SJSA1 (cell line): ENCODE measurements around the gene CDC42EP4. TPM values are rescaled to one million over a fixed set of nuclear protein-coding genes. Genes with fewer than 3 reads are reported as not detected.

Experiments used
- DNase-seq, 2 experiments: peaks; one replicate each; pipeline ENCODE4 v3.0.0-alpha.2; 2015 to 2020; ENCODE audit warnings: low spot score in 2 of 2, low read depth in 1 of 2
- H3K27ac ChIP-seq: fragments of 250-450 bp; sonication (Bioruptor Pico); 2 replicates; pipeline ENCODE4 v1.5.1; 2020; ENCODE audit warnings: mild to moderate bottlenecking, moderate library complexity
- H3K27me3 ChIP-seq: fragments of 250-450 bp; sonication (Bioruptor Pico); replicated peaks from 2 replicates; pipeline ENCODE4 v1.5.1; 2020; ENCODE audit warnings: mild to moderate bottlenecking, moderate library complexity
- H3K36me3 ChIP-seq: fragments of 250-450 bp; sonication (Bioruptor Pico); 2 replicates; pipeline ENCODE4 v1.5.1; 2020; ENCODE audit warnings: mild to moderate bottlenecking
- H3K4me1 ChIP-seq: fragments of 250-450 bp; sonication (Bioruptor Pico); replicated peaks from 2 replicates; pipeline ENCODE4 v1.6.1; 2021; ENCODE audit warnings: mild to moderate bottlenecking
- H3K4me3 ChIP-seq: fragments of 250-450 bp; sonication (Bioruptor Pico); 2 replicates; pipeline ENCODE4 v1.5.1; 2020; ENCODE audit warnings: mild to moderate bottlenecking
- H3K9me3 ChIP-seq: fragments of 250-450 bp; sonication (Bioruptor Pico); replicated peaks from 2 replicates; pipeline ENCODE4 v1.5.1; 2020; ENCODE audit warnings: mild to moderate bottlenecking
- total RNA-seq: library from RNA; depleted of rRNA; stranded (reverse); fragments of >200 nt; shearing (Covaris generic); gene quantifications from 2 replicates; pipeline ENCODE4 v1.2.3, GENCODE V29; 2014

CDC42EP4 gene
- total RNA-seq, 1 experiment from 2014 or later = 76.1 TPM

DNA sequence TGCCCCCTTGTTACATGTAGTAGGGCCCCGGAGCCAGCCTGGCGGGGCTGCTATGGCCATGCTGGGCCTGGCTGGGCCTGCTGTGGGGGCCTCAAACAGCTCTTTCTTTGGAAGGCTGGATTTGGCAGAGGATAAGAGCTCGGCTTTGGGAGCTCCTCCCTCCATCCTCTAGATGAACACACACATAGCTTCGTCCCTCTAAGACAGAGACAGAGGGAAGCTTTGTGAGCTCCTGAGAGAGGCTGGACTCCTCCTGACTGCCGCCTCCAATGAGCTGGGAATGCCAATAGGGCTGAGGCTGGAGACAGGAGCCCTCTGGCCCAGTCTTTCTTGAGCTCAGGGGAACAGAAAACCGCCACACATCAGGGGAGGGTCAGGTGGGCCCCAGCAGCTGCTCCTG is 37.3 kb upstream of the CDC42EP4 start:
- DNase-seq = no peak
- Histone ChIP-seq H3K27me3 (no peaks in the 10 kb centered on the region), H3K4me1 (peaks cover 13% of the 10 kb centered on the region), H3K4me3 (no peak overlapping the region), H3K27ac (no peak overlapping the region), H3K36me3 (no peaks in the 10 kb centered on the region), H3K9me3 (no peaks in the 10 kb centered on the region)

DNA sequence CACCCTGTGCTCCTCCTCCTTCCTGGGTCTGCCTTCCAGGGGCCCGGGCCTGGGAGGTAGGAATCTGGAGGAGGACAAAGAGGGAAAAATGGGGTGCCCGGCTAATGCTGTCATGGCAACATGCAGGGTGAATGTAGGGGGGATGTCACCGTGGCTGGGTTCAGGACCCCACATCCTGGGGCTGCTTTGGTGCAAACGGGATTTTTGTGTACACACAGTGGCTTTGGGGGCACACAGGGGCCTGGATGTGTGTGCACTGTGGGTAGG is 37.0 kb upstream of the CDC42EP4 start:
- H3K27me3 ChIP-seq = no peaks in the 10 kb centered on the region
- H3K4me1 ChIP-seq = peaks cover 17% of the 10 kb centered on the region
- H3K27ac ChIP-seq = no peak overlapping the region
- H3K4me3 ChIP-seq = no peak overlapping the region
- no peak for DNase-seq
- H3K36me3 ChIP-seq = no peaks in the 10 kb centered on the region
- H3K9me3 ChIP-seq = no peaks in the 10 kb centered on the region

DNA sequence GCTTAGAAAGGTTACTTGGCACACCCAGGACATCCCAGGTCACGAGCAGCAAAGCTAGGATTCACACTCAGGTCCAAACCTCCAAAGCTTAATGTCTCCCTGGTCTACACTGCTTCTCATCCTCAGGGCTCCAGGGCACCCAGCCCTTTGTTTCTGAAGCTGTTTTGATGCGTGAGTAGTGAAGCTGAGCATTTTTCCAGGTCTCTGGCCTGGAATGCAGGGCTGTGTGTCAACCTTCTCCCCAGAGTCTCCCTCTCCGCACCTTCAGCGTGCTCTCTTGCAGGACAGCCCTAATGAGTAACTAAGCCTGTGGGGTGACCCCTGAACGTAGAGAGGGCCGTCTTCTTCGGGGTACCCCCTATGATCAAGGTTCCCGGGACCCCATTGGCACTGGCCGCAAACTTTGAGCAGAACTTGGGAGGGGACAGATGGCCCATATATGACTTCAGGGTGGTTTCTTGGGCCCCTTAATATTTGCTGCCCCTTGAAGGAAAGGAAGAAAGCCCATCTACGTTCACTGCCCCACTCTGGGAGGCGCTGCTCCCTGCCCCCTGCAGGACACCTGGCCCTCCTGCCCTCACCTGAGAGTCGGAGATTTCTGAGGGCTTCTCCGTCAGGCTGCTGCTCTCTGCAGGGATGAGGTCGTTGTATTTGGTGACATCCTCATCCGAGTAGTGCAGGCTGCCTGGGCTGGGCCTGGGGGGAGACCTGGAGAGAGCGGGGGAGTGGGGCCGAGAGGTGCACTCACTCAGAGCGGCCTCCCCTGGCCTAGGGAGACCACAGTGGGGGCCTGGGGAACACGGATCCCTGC is 36.4 kb upstream of the CDC42EP4 start:
- Histone ChIP-seq H3K4me1 (peaks cover 22% of the 10 kb centered on the region), H3K27me3 (no peaks in the 10 kb centered on the region), H3K9me3 (no peaks in the 10 kb centered on the region), H3K36me3 (no peaks in the 10 kb centered on the region), H3K27ac (no peak overlapping the region), H3K4me3 (no peak overlapping the region)
- DNase-seq = no peak

DNA sequence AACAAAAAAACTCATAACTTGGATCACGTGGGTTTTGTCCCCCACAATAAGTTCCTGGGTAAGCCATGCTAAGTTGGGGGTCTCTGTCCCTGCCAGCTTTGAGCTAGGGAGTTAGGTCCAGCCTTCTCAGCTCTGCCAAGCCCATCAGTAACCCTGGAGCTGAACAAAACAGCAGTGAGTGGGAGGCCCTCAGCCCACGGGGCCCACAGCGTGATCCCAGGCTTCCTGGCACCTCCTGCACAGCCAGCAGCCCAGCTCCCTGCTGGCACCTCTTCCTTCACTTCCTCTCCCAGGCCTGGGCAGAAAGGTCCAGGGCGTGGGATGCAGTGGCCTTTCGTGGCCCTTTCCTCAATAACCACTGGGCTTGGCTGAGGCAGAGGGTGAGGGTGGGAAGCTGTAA is 35.5 kb upstream of the CDC42EP4 start:
- peaks cover 31% of the 10 kb centered on the region for H3K4me1 ChIP-seq
- no peak overlapping the region for H3K4me3 ChIP-seq
- H3K27me3 ChIP-seq = no peaks in the 10 kb centered on the region
- no peak overlapping the region for H3K27ac ChIP-seq
- no peaks in the 10 kb centered on the region for H3K36me3 ChIP-seq
- DNase-seq = no peak
- H3K9me3 ChIP-seq = no peaks in the 10 kb centered on the region

DNA sequence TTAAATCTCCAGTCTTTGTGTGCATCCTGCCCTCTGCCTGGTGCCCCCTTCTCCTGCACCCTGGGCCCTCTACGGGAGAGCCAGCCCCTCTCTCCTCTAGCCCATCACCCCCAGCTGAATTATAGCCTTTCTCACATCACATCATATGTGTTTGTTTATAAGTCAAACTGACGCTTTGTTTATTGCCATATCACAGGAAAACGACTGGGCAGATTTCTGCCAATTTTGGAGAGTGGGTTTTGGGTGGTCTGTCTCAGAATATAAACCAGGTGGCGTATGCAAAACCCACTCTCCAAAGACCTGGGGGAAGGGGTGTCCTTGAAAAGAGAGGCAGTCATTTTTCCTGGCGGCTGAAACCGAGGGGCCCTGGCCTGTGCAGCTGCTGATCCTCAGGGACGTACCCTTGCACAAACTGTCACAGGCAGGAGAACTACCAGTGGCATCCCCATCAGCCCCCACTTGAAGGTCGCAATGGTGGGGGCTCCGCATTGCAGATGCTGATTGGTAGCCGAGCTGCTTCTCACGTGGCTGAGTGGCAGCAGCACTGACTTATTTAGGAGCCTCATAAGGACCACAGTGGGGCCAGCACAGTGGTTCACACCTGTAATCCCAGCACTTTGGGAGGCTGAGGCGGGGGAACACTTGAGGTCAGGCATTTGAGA is 34.8 kb upstream of the CDC42EP4 start:
- no peaks in the 10 kb centered on the region for H3K9me3 ChIP-seq
- H3K4me3 ChIP-seq = no peak overlapping the region
- no peaks in the 10 kb centered on the region for H3K27me3 ChIP-seq
- no peak overlapping the region for H3K27ac ChIP-seq
- no peaks in the 10 kb centered on the region for H3K36me3 ChIP-seq
- DNase-seq = no peak
- peaks cover 38% of the 10 kb centered on the region for H3K4me1 ChIP-seq

DNA sequence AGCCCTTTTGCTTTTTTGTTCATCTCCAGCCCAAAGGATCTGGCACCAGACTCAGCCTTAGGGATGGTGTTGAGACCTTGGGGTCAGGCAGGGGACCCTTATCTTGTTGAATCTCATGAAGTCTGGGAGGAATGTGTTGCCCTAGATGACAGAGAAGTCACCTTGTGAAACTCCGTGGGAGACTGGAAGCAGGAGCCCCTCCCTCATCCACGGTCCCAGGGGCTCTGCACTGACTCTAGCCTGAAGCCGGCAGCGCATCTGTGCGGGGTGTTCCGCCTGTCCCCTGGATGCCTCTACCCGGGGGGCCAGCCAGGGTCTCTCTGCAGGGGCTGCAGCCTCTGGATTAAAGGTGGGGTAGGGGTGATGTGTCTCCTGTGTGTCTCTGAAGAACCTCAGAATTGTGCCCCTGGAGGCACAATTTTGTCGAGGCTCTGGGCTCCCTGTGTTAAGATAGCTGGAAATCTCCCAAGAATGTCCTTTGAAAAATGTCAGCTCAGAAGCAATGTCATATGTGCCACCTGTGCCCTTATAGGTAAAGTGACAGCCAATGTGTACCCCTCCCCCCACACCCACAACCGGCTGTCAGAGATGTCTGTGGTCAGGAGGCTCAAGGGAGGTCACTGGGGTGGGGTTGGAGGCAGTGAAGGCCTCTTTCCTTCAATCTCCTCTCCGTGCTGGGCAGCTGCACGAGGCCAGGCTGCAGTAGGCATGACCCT is 32.1 kb upstream of the CDC42EP4 start:
- H3K4me1 ChIP-seq = peaks cover 60% of the 10 kb centered on the region
- no peaks in the 10 kb centered on the region for H3K9me3 ChIP-seq
- no peak for DNase-seq
- H3K27me3 ChIP-seq = no peaks in the 10 kb centered on the region
- peak overlapping the region; percentile 92 for H3K27ac ChIP-seq
- no peak overlapping the region for H3K4me3 ChIP-seq
- no peaks in the 10 kb centered on the region for H3K36me3 ChIP-seq

DNA sequence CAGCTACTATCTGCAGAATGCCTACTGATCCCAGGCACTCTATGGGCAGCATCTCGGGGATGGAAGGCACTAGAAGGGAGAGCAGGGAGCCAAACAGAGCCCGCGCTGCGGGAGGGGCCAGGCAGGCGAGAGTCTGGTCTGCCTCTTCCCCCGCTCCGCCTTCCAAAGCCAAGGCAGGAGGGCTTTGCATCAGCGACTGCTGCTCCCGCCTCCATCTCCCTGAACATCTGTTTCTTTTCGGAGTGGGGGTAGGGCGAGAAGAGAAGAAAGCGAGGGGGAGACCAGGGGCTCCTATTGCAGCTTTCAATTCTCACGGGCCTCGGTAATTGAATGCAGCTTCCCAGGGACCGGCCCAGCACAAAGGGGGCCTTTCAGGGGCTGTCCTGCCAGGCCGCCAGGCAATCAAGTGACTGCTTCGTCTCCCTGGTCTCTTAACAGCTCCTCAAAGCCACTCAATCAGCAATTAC is 31.4 kb upstream of the CDC42EP4 start:
- peaks cover 67% of the 10 kb centered on the region for H3K4me1 ChIP-seq

DNA sequence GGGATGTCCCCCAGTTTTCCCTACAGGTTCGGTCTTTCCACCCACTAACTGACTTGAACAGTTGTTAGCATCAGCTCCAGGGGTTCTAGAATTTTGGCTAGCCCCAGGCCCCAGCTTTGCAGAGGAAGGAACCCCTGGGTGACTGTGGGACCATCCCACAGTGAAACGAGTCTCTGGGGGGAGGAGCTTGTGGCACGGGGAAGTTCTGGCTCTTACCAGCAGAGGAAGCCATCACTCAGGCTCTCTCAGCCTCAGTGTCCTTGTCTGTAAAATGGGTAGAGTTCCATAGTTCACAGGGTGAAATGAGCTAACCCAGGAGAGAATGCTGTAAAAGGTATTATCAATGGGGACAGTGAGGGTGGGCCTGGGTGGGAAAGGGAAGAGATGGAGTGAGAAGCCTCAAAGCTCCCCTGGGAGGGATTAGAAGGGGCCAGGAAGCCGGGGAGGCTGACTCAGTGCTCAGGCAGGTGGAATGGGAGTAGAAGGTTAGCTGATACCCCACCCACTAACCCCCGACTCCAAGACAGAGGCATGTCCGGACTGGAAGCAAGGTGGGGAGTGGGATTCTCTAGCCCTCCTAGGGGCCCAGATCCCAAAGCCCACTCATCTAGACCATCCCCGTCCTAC is 30.9 kb upstream of the CDC42EP4 start:
- DNase-seq = peak; percentile 95 to 96
- Histone ChIP-seq H3K4me3 (peak overlapping the region; percentile 2), H3K9me3 (no peaks in the 10 kb centered on the region), H3K27me3 (no peaks in the 10 kb centered on the region), H3K27ac (peak overlapping the region; percentile 92), H3K36me3 (no peaks in the 10 kb centered on the region), H3K4me1 (peaks cover 72% of the 10 kb centered on the region)

More for the DNA sequence above, 31.4 kb upstream of the CDC42EP4 start:
- no peaks in the 10 kb centered on the region for H3K36me3 ChIP-seq
- H3K9me3 ChIP-seq = no peaks in the 10 kb centered on the region
- DNase-seq = peak; percentile 96
- no peaks in the 10 kb centered on the region for H3K27me3 ChIP-seq
- peak overlapping the region; percentile 2 for H3K4me3 ChIP-seq
- H3K27ac ChIP-seq = peak overlapping the region; percentile 92

DNA sequence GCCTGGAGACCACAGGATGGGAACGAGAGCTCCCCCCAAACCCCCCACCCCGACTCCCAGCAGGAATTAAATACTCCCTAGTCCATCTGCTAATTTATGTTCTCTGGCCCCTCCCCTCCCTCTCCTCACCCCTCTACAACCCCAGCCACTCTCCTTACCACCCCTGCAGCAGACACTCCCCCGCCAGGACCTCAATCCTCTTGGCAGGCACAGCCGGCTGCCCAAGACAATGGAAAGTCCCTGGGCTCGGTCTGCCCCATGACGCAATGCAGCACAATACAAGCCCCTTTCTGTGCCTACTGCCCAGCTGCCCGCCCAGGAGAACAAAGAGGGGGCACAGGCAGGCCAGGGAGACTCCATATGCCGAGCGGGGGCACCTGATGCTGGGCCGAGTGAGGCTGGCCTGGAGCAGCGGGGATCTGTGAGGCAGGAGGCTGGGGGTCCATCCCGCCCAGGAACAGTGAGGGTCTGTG is 30.3 kb upstream of the CDC42EP4 start:
- peak overlapping the region; percentile 92 for H3K27ac ChIP-seq
- H3K27me3 ChIP-seq = no peaks in the 10 kb centered on the region
- H3K36me3 ChIP-seq = no peaks in the 10 kb centered on the region
- peak; percentile 94 to 98 for DNase-seq
- peaks cover 78% of the 10 kb centered on the region for H3K4me1 ChIP-seq
- H3K4me3 ChIP-seq = no peak overlapping the region
- no peaks in the 10 kb centered on the region for H3K9me3 ChIP-seq

DNA sequence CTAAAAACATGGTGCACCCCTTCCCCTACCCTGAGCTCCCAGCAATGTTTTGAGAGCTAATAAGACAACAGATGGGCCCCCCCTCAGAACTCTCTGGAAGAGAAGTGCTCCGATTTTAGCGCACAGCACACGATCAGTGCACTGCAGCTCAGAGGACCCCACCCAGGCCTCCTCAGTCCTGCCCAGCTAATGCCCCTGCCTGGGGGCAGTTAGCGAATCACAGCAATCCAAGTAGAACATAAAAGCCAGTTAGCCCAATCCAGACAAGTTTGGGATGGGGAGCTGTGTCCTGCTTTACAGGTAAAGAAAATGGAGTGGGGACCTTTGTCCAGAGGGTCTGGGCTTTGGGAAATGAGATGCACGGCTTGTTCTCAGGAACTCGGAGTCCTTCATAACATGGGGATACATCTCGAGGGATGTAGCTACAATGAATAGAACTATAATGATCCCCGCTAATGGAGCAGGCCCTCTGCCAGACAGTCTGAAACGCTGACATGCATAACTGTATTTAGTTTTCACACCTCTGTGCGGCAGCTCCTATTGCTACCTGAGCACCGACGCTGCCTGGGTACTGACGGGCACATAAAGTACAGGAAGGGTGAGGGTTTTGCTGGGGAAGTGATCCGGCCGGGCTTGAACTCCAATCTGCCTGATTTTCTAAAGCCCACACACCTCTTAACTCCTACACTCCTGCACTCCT is 29.7 kb upstream of the CDC42EP4 start:
- no peak for DNase-seq
- peak overlapping the region; percentile 92 for H3K27ac ChIP-seq
- H3K27me3 ChIP-seq = no peaks in the 10 kb centered on the region
- H3K9me3 ChIP-seq = no peaks in the 10 kb centered on the region
- H3K36me3 ChIP-seq = no peaks in the 10 kb centered on the region
- H3K4me1 ChIP-seq = peaks cover 78% of the 10 kb centered on the region
- no peak overlapping the region for H3K4me3 ChIP-seq

DNA sequence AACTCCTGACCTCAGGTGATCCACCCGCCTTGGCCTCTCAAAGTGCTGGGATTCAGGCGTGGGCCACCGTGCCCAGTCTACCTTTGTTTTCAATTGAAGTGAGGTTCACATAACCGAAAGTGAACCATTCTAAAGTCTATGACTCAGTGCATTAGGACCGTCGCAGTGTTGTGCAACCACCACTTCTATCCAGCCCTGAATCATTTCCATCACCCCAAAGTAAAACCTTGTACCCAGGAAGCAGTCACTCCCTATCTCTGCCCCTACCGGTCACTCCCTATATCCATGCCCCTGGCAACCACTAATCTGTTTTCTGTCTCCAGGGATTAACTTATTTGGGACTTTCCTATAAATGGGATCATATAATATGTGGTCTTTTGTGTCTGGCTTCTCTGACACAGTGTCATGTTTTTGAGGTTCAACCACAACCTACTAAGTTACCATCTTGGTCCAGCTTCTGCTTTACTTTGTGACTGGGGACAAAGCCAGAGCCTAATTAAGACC is 28.3 kb upstream of the CDC42EP4 start:
- Histone ChIP-seq H3K27ac (peak overlapping the region; percentile 84), H3K9me3 (no peaks in the 10 kb centered on the region), H3K4me3 (no peak overlapping the region), H3K4me1 (peaks cover 74% of the 10 kb centered on the region), H3K27me3 (no peaks in the 10 kb centered on the region), H3K36me3 (no peaks in the 10 kb centered on the region)
- DNase-seq = peak; percentile 90 to 93

DNA sequence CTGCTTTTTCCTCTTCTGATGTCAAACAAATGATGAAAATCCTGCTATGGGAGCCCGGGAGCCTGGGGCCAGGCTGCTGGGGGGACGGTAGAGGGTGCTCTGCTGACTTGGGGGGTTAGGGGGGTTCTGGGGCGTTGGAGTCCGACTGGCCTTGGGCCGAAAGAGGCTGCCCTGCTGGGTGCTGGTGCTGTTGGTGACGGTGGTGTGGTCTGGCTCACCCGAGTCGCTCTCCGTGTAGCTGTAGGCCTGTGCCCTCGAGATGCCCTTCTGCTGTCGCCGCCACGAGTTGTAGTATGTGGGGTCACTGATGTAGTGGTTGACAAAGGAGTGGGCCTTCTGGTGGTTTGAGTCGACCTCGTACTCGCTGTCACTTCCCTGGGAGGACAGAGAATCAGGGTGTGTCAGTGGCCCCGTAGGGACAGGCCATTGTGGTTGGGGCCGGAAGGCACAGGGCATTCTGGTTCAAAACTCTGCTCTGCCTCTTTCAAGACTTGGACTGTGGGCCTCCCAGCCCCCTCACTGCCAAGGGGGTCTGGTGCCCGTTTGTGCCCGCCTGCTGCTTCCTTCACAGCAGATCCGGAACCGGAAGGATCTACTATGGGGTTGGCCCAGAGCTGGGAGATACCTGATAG is 26.9 kb upstream of the CDC42EP4 start:
- Histone ChIP-seq H3K9me3 (no peaks in the 10 kb centered on the region), H3K27me3 (no peaks in the 10 kb centered on the region), H3K27ac (peak overlapping the region; percentile 84), H3K36me3 (no peaks in the 10 kb centered on the region), H3K4me1 (peaks cover 65% of the 10 kb centered on the region), H3K4me3 (peak overlapping the region; percentile 0; the same call in 1 of the 2 replicates)
- peak in 1 of 2 experiments; percentile 75 for DNase-seq
